GM04504 (cell line): ENCODE data around the gene PPARG.
A peak's percentile ranks its signal among the peaks of the same experiment; 100 is the strongest.
"Not testable (repeated sequence)": the region's sequence is repeated elsewhere in the genome, so short reads cannot be mapped to it uniquely, and the experiment has no call there.

ENCODE experiments used
- DNase-seq: peaks from one replicate; pipeline ENCODE4 v3.0.0-alpha.2; 2012; ENCODE audit warnings: low read depth

The PPARG gene

DNA sequence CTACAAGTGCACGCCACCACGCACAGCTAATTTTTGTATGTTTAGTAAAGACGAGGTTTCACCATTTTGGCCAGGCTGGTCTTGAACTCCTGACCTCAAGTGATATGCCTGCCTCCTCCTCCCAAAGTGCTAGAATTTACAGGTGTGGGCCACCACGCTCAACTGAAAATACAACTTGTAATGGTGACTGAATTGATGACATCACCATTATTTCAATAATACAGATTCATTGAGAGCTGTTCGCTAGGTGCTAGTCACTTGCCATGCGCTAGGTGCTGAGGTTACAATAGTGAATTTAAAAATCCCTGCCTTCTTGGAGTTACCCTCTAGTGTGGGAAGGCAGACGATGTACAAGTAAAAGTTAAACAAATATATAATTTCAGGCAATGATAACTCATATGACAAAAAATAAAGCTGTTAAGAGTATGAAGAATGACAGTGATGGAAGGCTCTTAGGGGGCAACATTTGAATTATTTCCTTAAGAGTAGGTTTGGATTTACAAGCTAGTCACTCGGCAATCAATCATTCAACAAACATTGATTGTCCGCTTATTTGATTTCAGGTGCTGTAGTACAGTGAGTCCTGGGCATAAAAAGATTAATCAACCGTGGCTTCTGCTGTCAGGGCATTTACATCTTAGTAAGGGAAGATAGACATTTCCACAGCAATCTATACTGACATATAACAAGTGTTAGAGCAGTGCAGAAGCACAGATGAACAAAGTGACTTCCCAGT lies 9.1 kb upstream of the PPARG start:
- DNase-seq = no peak

GRCh38 chr3:12280357-12280806 lies 8.5 kb upstream of the PPARG start:
- no peak for DNase-seq

DNA sequence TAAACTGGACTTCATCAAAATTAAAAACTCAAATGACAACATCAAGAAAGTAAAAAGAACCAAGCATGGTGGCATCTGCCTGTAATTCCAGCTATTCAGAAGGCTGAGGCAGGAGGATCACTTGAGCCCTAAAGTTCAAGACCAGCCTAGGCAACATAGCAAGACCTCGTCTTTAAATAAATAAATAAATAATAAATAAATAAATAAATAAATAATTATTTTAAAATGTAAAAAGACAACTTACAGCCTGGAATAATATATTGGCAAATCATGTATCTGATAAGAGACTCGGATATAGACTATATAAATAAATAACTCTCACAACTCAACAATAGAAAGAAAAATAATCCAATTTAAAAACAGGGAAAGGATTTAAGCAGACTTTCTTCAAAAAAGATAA lies 4.3 kb upstream of the PPARG start:
- DNase-seq = no peak

DNA sequence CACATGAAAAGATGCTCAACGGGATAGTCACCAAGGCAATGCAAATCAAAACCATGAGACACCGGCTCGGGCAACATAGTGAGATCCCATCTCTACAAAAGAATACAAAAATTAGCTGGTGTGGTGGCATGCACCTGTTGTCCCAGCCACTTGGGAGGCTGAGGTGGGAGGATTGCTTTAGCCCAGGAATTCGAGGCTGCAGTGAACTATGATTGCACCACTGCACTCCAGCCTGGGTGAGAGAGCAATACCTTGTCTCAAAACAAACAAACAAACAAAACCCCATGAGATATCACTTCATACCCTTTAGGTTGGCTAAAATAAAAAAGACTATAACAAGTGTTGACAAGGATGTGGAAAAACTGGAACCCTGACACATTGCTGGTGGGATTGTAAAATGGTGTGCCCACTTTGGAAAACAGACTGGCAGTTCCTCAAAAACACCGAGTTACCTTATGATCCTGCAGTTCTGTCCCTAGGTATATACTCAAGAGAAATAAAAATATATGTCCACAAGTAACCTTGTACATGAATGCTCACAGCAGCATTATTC lies 3.8 kb upstream of the PPARG start:
- DNase-seq = no peak

DNA sequence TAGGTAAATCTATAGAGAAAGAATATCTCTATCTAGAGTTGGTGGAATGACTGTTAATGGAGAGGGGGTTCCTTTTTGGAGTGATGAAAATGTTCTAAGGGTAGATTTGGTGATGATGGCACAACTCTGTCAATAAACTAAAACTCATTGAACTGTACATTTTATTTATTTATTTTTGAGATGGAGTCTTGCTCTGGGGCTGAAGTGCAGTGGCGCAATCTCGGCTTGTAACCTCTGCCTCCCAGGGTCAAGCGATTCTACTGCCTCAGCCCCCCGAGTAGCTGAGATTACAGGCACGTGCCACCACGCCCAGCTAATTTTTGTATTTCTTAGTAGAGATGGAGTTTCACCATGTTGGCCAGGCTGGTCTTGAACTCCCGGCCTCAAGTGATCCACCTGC lies 3.1 kb upstream of the PPARG start:
- DNase-seq = not testable (repeated sequence)

- DNase-seq = no peak
Observed at GRCh38 chr3:12286504-12286903, 2.4 kb upstream of the PPARG start.

DNA sequence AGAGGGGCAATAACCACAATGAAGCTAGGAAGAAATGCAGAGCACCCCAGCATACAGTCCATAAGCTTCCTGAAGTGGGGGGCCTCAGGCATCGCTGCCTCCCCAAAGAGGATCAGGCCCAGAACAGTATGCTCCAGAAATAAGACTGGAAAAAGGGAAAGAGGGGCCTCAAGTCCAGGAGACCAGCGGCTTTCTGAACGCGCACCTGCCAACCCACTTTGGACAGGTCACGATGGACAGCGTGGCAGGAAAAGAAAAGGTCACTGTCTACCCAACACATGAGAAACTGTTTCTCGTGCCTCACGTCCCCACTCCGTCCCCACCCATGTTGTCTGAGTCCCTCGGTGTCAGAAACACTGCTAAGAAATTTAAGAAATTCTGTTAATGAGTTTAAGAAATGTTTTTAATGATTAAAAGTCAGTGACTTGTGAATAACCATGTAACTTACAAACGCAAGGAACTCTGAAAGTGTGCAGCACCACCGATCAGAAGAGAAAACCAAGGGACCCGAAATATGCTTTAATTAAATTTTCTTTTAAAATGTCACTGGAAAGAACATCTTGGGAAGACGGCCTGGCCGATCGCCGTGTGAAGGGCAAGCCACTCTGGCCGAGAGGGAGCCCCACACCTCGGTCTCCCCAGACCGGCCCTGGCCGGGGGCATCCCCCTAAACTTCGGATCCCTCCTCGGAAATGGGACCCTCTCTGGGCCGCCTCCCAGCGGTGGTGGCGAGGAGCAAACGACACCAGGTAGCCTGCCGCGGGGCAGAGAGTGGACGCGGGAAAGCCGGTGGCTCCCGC lies 1.7 kb upstream of the PPARG start:
- DNase-seq = no peak

GRCh38 chr3:12287727-12288181 lies 1.1 kb upstream of the PPARG start:
- DNase-seq = no peak

GRCh38 chr3:12289524-12289923 lies 654 bp downstream of the PPARG start:
- DNase-seq = no peak

- no peak for DNase-seq
Observed at GRCh38 chr3:12292770-12293169, 3.9 kb downstream of the PPARG start.

GRCh38 chr3:12294885-12295580 lies 6.2 kb downstream of the PPARG start:
- DNase-seq = peak; percentile 24

DNA sequence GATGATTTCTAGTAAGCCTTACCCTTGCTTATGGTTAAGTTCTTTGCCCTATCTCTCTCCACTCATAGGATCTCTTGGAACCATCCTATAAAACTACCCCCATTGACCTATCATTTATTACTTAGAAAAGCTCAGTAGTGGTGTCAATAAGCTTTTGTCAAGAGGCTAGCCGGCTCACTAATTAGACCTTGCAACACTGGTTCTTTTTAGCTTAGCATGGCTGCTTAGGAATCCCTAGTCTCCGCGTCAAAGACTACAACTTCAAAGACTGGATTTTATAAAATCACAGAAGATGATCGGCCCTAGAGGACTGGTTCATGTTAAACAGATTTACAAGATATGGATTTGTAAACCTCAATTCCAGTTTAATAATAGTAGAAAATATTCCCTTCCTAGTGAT lies 7.6 kb downstream of the PPARG start:
- no peak for DNase-seq

DNA sequence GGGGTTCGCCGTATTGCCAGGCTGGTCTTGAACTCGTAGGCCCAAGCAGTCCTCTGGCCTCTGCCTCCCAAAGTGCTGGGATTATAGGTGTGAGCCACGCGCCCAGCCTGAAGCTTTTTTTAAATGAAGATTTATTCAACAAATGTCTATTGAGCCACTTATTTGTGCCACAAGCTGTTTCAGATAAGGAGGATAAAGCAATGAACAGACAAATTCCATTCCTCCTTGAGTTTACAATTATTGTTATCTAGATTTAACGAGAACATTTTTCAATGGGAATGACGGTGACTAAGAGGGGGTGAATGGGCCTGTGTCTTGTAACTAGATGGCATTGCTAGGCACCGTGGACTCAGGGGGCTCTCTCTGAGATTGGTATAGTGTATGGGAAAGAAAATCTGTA lies 10.2 kb downstream of the PPARG start:
- DNase-seq = no peak

- DNase-seq = no peak
Observed at GRCh38 chr3:12300137-12300536, 11.3 kb downstream of the PPARG start.

GRCh38 chr3:12301031-12301430 lies 12.2 kb downstream of the PPARG start:
- DNase-seq = no peak

GRCh38 chr3:12301513-12301912 lies 12.6 kb downstream of the PPARG start:
- DNase-seq = no peak

- no peak for DNase-seq
Observed at GRCh38 chr3:12302564-12302963, 13.7 kb downstream of the PPARG start.

DNA sequence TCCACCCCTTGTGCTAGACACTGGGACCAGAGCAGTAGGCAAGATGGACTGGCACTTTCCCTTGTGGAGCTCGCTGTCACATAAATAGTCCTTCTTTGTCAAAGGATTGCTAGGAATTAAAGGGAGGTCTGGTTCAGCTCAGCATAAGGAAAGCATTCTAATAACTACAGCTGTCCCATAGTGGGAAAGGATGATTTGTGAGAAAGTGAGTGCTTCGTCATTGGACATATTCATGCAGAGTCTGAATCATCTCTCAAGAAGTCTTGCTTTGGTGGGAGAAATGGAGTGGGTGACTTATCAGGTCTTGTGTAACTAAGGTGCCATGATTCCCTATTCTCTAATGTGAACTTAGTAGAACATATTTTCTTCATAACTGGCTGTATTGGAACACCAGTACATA lies 14.7 kb downstream of the PPARG start:
- peak; percentile 83 for DNase-seq

GRCh38 chr3:12303993-12304392 lies 15.1 kb downstream of the PPARG start:
- DNase-seq = no peak

- no peak for DNase-seq
Observed at GRCh38 chr3:12307136-12307535, 18.3 kb downstream of the PPARG start.

DNA sequence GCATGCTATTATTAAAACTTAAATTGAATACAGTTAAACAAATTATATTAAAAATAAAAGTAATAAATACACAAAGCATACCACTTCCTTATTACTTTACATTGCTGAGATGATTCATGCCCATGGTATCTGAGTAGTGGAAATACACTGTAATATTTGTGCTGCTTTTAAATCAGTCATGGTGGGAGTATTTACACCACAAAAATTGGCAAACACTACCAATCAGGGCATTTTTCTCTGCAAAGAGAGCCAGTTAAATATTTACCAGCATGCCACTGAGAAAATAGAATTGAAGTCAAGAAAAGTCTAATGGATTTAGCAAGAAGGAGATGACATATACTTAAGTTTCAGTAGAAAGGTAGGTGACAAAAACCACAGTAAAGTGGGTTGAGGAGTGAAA lies 19.6 kb downstream of the PPARG start:
- peak; percentile 45 for DNase-seq

- DNase-seq = no peak
Observed at GRCh38 chr3:12309716-12310115, 20.8 kb downstream of the PPARG start.

DNA sequence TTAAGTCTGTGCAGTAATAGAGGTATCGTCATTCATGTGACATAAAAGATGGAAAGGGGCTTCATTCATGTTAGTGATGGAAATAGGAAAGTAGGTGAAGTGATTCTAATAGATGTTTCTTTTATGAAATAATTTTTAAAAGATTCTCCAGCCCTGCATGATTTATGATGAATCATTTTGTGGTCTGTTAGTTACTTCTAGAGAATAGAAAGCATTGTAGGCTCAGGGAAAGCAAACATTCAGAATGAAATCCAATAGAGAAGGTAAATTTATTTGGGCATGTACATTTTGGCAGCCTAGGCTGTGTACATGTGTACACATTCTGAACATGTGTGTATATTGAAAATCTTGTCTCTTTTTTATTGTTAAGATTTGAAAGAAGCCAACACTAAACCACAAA lies 23.1 kb downstream of the PPARG start:
- no peak for DNase-seq
